ENCODE data around the gene ASCL5. TPM values are rescaled to one million over a fixed set of nuclear protein-coding genes. Genes with fewer than 3 reads are reported as not detected.
A peak's percentile ranks its signal among the peaks of the same experiment; 100 is the strongest.

The ASCL5 gene
- total and polyA plus RNA-seq, 4 donors: 0.01 to 0.25 (median 0.14) TPM; not detected in 1

GRCh38 chr1:201157949-201158348 is 31.0 kb upstream of the ASCL5 start:
- H3K9ac ChIP-seq (ENCODE audit: insufficient read depth in 1 of 2, low read length in 2 of 2): no peak overlapping the region
- ATAC-seq (ENCODE audit: insufficient read depth, low FRiP score) (no peak), DNase-seq (no peak)
- TF ChIP-seq, protein P1, sequence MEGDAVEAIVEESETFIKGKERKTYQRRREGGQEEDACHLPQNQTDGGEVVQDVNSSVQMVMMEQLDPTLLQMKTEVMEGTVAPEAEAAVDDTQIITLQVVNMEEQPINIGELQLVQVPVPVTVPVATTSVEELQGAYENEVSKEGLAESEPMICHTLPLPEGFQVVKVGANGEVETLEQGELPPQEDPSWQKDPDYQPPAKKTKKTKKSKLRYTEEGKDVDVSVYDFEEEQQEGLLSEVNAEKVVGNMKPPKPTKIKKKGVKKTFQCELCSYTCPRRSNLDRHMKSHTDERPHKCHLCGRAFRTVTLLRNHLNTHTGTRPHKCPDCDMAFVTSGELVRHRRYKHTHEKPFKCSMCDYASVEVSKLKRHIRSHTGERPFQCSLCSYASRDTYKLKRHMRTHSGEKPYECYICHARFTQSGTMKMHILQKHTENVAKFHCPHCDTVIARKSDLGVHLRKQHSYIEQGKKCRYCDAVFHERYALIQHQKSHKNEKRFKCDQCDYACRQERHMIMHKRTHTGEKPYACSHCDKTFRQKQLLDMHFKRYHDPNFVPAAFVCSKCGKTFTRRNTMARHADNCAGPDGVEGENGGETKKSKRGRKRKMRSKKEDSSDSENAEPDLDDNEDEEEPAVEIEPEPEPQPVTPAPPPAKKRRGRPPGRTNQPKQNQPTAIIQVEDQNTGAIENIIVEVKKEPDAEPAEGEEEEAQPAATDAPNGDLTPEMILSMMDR (IDR thresholded peaks at IDR 0.05; ENCODE audit: control extremely low read depth, extremely low read depth): no peak
- WGBS, 2 donors: 90 to 96% methylated on average over 2 of the region's 2 CpGs
- H3K4me1 ChIP-seq (ENCODE audit: control insufficient read depth in 5 of 5, insufficient read depth in 5 of 5, low read length in 5 of 5): peaks cover 0 to 15% (median 6%) of the 10 kb centered on the region in 5 donors
- no peaks in the 10 kb centered on the region for H3K9me3 ChIP-seq (ENCODE audit: control insufficient read depth in 4 of 4, insufficient read depth in 3 of 4, low read length in 3 of 4)
- H3K27me3 ChIP-seq (ENCODE audit: control insufficient read depth in 3 of 3, insufficient read depth in 3 of 3, low read length in 2 of 3): no peaks in the 10 kb centered on the region
- H3K27ac ChIP-seq (ENCODE audit: low read depth in 1 of 2, low read length in 1 of 2): no peak overlapping the region
- H3K4me3 ChIP-seq: no peak overlapping the region
- peaks cover 0 to under 1% (median 0%) of the 10 kb centered on the region in 4 donors for H3K36me3 ChIP-seq (ENCODE audit: control insufficient read depth in 4 of 4, insufficient read depth in 4 of 4, low read length in 4 of 4)

- Histone ChIP-seq H3K9me3 (ENCODE audit: control insufficient read depth in 4 of 4, insufficient read depth in 3 of 4, low read length in 3 of 4) (no peaks in the 10 kb centered on the region), H3K4me1 (ENCODE audit: control insufficient read depth in 5 of 5, insufficient read depth in 5 of 5, low read length in 5 of 5) (peaks cover 0 to 23% (median 6%) of the 10 kb centered on the region in 5 donors), H3K9ac (ENCODE audit: insufficient read depth in 1 of 2, low read length in 2 of 2) (no peak overlapping the region), H3K4me3 (no peak overlapping the region), H3K27me3 (ENCODE audit: control insufficient read depth in 3 of 3, insufficient read depth in 3 of 3, low read length in 2 of 3) (no peaks in the 10 kb centered on the region), H3K27ac (ENCODE audit: low read depth in 1 of 2, low read length in 1 of 2) (no peak overlapping the region), H3K36me3 (ENCODE audit: control insufficient read depth in 4 of 4, insufficient read depth in 4 of 4, low read length in 4 of 4) (peaks cover 0 to 8% (median 1%) of the 10 kb centered on the region in 4 donors)
- TF ChIP-seq, protein P1 (IDR thresholded peaks at IDR 0.05; ENCODE audit: control extremely low read depth, extremely low read depth): no peak
- no peak for DNase-seq
- no peak for ATAC-seq (ENCODE audit: insufficient read depth, low FRiP score)
Observed at GRCh38 chr1:201156819-201157218, 29.8 kb upstream of the ASCL5 start.

- DNase-seq: no peak
- H3K27me3 ChIP-seq (ENCODE audit: control insufficient read depth in 3 of 3, insufficient read depth in 3 of 3, low read length in 2 of 3): no peaks in the 10 kb centered on the region
- peaks cover 0 to 12% (median 4%) of the 10 kb centered on the region in 4 donors for H3K36me3 ChIP-seq (ENCODE audit: control insufficient read depth in 4 of 4, insufficient read depth in 4 of 4, low read length in 4 of 4)
- no peak overlapping the region for H3K4me3 ChIP-seq
- H3K9ac ChIP-seq (ENCODE audit: insufficient read depth in 1 of 2, low read length in 2 of 2): no peak overlapping the region
- H3K27ac ChIP-seq (ENCODE audit: low read depth in 1 of 2, low read length in 1 of 2): no peak overlapping the region
- no peaks in the 10 kb centered on the region for H3K9me3 ChIP-seq (ENCODE audit: control insufficient read depth in 4 of 4, insufficient read depth in 3 of 4, low read length in 3 of 4)
- no peak for ATAC-seq (ENCODE audit: insufficient read depth, low FRiP score)
- TF ChIP-seq, protein P1 (IDR thresholded peaks at IDR 0.05; ENCODE audit: control extremely low read depth, extremely low read depth): no peak
- H3K4me1 ChIP-seq (ENCODE audit: control insufficient read depth in 5 of 5, insufficient read depth in 5 of 5, low read length in 5 of 5): peaks cover 0 to 23% (median 6%) of the 10 kb centered on the region in 5 donors
- WGBS, 2 donors: 85 to 88% methylated on average over 3 of the region's 3 CpGs
Observed at GRCh38 chr1:201156346-201156745, 29.4 kb upstream of the ASCL5 start.

DNA sequence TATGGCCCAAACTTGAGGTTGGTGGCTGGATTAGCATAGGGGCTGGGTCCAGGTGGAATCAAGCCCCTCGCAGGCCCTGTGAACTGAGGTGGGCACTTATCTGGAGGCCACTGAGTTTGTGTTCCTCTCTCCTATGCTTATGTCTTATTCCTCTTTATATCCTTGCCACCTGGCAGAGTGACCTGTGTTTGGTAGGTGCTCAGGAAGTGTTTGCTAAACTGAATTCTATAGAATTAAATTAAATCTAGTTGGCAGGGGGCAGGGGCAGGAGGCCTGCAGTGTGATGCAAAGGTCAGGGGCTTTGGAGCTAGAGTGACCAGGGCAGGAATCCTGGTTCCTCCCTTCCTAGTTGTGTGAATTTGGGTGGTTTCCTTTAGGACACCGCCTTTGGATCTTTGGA is 28.4 kb upstream of the ASCL5 start:
- WGBS, 2 donors: 90 to 92% methylated on average over 2 of the region's 2 CpGs
- DNase-seq (peak in 1 of 3 donors; percentile 10), ATAC-seq (ENCODE audit: insufficient read depth, low FRiP score) (no peak)
- Histone ChIP-seq H3K36me3 (ENCODE audit: control insufficient read depth in 4 of 4, insufficient read depth in 4 of 4, low read length in 4 of 4) (peaks cover 0 to 22% (median 9%) of the 10 kb centered on the region in 4 donors), H3K9me3 (ENCODE audit: control insufficient read depth in 4 of 4, insufficient read depth in 3 of 4, low read length in 3 of 4) (no peaks in the 10 kb centered on the region), H3K4me3 (no peak overlapping the region), H3K27ac (ENCODE audit: low read depth in 1 of 2, low read length in 1 of 2) (no peak overlapping the region), H3K27me3 (ENCODE audit: control insufficient read depth in 3 of 3, insufficient read depth in 3 of 3, low read length in 2 of 3) (no peaks in the 10 kb centered on the region), H3K9ac (ENCODE audit: insufficient read depth in 1 of 2, low read length in 2 of 2) (no peak overlapping the region), H3K4me1 (ENCODE audit: control insufficient read depth in 5 of 5, insufficient read depth in 5 of 5, low read length in 5 of 5) (peaks cover 0 to 23% (median 6%) of the 10 kb centered on the region in 5 donors)
- TF ChIP-seq, protein P1 (IDR thresholded peaks at IDR 0.05; ENCODE audit: control extremely low read depth, extremely low read depth): no peak

All from lung (tissue), 12 donors.